ENCODE data around the gene TSPYL2. TPM values are rescaled to one million over a fixed set of nuclear protein-coding genes. Genes with fewer than 3 reads are reported as not detected.

TSPYL2 gene
- total RNA-seq (2014; rRNA removed; shearing (Covaris generic)) = 19.0 and 19.7 TPM in 2 replicates

DNA sequence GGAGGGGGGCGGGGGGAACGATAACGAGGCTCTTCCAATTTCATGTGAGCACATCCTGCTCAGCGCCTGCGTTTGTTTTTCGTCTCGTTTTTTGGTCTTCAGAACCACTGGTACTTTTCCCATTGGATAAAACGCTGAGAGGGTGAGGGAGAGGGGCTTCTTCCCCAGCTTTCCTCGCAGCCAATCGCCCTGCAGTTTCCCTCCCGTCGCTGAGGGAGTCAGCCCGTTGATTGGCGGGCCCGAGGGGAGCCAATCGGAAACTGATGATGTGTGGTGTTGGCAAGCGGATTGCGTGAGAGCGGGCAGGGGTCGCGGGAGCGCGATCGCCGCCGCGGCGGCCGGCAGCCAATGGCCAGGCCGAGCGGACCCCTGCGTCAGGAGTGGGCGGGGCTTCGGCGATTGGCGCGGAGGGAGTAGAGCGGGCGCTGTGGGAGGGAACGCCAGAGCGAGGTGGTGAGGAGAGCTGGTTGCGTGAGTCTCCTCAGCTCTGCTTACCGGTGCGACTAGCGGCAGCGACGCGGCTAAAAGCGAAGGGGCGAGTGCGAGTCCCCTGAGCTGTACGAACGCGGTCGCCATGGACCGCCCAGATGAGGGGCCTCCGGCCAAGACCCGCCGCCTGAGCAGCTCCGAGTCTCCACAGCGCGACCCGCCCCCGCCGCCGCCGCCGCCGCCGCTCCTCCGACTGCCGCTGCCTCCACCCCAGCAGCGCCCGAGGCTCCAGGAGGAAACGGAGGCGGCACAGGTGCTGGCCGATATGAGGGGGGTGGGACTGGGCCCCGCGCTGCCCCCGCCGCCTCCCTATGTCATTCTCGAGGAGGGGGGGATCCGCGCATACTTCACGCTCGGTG, at the start of gene TSPYL2:
Gene TSPYL2, plus strand, starts transcription at position 443 of the 848 bp plus-strand sequence. Its CDS starts 132 bp downstream, at position 575.

DNA sequence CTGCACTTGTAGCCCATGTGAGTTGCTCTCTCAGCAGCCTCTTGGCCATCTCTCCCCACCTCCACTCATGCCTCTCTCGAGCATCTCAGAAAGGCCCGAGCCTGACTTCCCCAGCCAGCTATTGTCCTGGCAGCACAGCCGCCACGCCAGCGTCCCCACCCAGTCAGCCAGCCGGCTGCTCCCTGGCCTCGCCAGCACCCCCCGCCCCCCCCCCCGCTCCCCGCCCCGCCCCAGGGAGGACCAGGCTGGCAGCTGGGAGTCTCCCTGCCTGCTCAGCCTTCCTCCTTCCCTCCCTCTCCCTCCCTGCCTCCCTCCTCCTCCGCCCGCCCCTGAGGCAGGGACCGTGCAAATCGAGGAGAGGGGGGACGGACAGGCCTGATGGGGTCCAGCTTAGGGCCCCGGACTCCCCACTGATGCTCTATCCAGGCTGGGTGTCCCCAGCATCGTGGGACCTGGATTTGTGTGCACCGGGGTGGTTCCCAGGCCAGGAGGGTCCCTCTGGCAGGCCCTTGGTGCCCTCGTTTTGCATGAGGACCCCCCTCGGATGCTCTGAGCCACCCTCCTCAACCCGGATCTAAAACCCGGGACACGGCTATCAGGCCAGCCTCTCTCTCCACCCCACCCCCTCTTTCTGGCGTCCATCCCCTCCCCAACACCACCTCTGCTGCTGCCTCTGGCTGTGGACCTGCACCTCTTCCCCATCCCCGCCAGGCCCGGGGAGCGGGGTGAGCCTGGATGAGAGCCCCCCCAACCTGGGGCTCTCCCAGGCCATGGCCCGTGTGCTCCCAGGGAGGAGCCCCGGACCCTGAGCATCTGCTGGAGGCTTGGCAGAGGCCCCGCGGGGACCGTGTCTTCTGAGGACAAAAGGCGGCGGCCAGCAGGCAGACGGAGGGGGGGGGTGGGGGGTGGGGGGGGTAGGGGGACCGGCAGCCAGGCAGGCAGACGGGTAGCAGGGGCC, 33.7 kb upstream of the TSPYL2 start, which contains the start of gene GPR173:
Gene GPR173, plus strand, starts transcription at position 621 of the 958 bp plus-strand sequence. CDS start 27,833 bp downstream, outside the sequence.

DNA sequence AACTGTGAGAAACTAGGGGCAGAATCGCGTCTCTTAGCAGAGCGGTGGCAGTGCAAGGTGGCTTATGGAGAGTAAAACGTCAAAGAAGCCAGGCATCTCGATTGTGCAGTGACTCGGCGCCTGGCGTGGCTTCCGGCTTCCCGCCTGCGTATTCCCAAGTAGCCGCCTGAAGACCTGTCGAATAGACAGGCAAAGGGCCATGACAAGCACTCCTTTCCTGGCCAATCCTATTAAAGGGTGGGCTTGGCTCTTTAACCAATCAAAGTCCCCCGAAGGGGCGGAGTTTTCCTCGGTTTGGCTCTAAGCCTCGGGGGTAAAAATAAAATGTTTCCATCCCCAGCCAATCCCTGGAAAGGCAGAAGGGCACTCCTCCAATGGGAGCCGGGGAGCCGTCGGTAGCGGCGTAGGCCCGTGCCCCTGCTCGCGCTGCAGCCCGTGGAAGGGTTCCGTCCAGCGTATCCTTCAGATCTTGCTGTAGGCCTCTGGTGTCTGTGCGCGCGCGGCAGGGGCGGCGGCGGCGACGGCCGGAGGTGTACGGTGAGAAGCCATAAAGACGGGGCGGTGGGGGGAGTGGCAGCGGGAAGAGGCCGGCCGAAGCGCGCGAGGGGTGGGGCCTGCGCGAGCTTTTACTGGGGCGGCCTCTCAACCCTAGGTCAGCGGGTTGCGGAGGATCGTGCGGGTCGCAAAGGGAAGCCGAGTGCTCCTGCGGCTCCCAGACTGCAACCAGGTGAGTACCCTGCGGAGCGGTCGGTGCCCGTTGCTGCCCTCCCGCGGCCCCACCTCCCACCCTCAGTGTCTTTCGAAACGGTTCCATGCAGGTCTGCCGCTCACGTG, 11.8 kb downstream of the TSPYL2 start, which contains the start of gene KANTR:
Gene KANTR, plus strand, starts transcription at position 395 of the 834 bp plus-strand sequence. CDS start 30,131 bp downstream, outside the sequence.

Small RNA genes within 50 kb of the gene (small RNA-seq; reads per million reads assigned to genes)
- gene AL591212.2 = not detected

Other genes starting within 250 kb of the TSPYL2 start
- not detected in 2 replicates for gene XAGE3, start 214.3 kb upstream of the TSPYL2 start, total RNA-seq (2014; rRNA removed; shearing (Covaris generic))
- 39.3 and 51.9 TPM in 2 replicates for gene FAM156B, start 185.0 kb upstream of the TSPYL2 start, total RNA-seq (2014; rRNA removed; shearing (Covaris generic))
- gene FAM156A, start 123.8 kb upstream of the TSPYL2 start, total RNA-seq (2014; rRNA removed; shearing (Covaris generic)) = 7.5 and 16.4 TPM in 2 replicates
- gene GPR173, start 33.6 kb upstream of the TSPYL2 start, total RNA-seq (2014; rRNA removed; shearing (Covaris generic)) = not detected in 2 replicates
- gene KANTR, start 11.8 kb downstream of the TSPYL2 start, total RNA-seq (2014; rRNA removed; shearing (Covaris generic)) = 4.9 and 6.9 TPM in 2 replicates
- gene KDM5C, start 142.8 kb downstream of the TSPYL2 start, total RNA-seq (2014; rRNA removed; shearing (Covaris generic)) = 115 and 129 TPM in 2 replicates
- gene IQSEC2, start 199.2 kb downstream of the TSPYL2 start, total RNA-seq (2014; rRNA removed; shearing (Covaris generic)) = 7.6 and 11.2 TPM in 2 replicates